C4-2B (cell line): Measurements from ENCODE around the gene CGB1.

Experiments used
- ZFX ChIP-seq: fragments of 450-650 bp; IDR thresholded peaks from 2 replicates; pipeline ENCODE4 v1.6.1; 2017
- TF ChIP-seq, protein P1 (sequence below): fragments of 450-650 bp; conservative IDR thresholded peaks from 2 replicates; pipeline ENCODE4 v1.5.1; 2017; ENCODE audit warnings: mild to moderate bottlenecking

DNA sequence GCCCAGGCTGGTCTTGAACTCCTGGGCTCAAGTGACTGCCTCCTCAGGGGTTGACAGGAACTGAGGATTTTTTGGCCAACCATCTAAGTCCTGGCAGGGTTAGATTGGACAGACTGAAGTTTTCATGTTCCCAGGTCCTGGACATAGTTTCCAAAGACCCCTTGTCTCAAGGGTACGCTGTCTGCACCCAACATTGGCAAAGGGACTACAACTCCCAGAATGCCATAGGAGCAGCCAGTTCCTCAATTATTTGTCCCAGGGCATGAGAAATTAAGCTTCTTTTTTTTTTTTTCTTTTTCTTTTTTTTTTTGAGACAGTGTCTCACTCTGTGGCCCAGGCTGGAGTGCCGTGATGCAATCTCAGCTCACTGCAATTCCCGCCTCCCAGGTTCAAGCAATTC lies 50.5 kb downstream of the CGB1 start:
- TF ChIP-seq, protein P1, sequence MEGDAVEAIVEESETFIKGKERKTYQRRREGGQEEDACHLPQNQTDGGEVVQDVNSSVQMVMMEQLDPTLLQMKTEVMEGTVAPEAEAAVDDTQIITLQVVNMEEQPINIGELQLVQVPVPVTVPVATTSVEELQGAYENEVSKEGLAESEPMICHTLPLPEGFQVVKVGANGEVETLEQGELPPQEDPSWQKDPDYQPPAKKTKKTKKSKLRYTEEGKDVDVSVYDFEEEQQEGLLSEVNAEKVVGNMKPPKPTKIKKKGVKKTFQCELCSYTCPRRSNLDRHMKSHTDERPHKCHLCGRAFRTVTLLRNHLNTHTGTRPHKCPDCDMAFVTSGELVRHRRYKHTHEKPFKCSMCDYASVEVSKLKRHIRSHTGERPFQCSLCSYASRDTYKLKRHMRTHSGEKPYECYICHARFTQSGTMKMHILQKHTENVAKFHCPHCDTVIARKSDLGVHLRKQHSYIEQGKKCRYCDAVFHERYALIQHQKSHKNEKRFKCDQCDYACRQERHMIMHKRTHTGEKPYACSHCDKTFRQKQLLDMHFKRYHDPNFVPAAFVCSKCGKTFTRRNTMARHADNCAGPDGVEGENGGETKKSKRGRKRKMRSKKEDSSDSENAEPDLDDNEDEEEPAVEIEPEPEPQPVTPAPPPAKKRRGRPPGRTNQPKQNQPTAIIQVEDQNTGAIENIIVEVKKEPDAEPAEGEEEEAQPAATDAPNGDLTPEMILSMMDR: no peak
- TF ChIP-seq ZFX: no peak
